K562 (cell line): Measurements from ENCODE around the gene ADAMTS2. TPM values are rescaled to one million over a fixed set of nuclear protein-coding genes. Genes with fewer than 3 reads are reported as not detected.

Source experiments
- ATAC-seq: fragments of 200-7000 bp; cut with Tn5 transposase; 3 replicates; pipeline ENCODE4 v1.9.1; 2020; ENCODE audit warnings: moderate library complexity
- BruUV-seq: library from RNA; stranded (reverse); fragments of 400-500 nt; replicated peaks from 2 replicates; lab custom pipeline; 2021; lab: Mats Ljungman, UMichigan
- CTCF ChIA-PET: fragments of 300-600 bp; formaldehyde crosslinking; extraction: SDS; loops from one replicate; lab custom pipeline; 2021; ENCODE audit warnings: low intra/inter-chr PET ratio; lab: Yijun Ruan, JAX
- POLR2A ChIA-PET: fragments of 300-600, 350-650 bp; sonication (Branson Sonifier 250); formaldehyde crosslinking; extraction: SDS; loops from one replicate; lab custom pipeline; 2021; ENCODE audit warnings: antibody characterized with exemption, inconsistent platforms; lab: Yijun Ruan, JAX
- DNase-seq, 4 experiments: peaks; one replicate each; pipeline versions ENCODE4 v3.0.0 to v3.0.0-alpha.2; 2011 to 2018; ENCODE audit warnings: low spot score in 3 of 4, mixed read lengths in 3 of 4; ENCODE audit errors: extremely low read depth in 1 of 4
- FAIRE-seq: peaks from 2 replicates; lab custom pipeline; 2011; peaks lifted over from hg19 to GRCh38; lab: Jason Lieb, UNC
- H2AFZ ChIP-seq: 2 replicates; pipeline ENCODE4 v1.6.0; 2011; ENCODE audit warnings: low read depth, low read length, control low read depth, inconsistent platforms
- H3K27ac ChIP-seq: fragments of 200-600 bp; 3 replicates; pipeline ENCODE4 v1.8.0; 2011; ENCODE audit warnings: low read depth, mild to moderate bottlenecking, control low read depth, inconsistent platforms, low read length, moderate library complexity, mixed read lengths; ENCODE audit errors: extremely low read depth
- H3K27me3 ChIP-seq, 2 experiments: fragments of 300-600 bp in 1 of 2; 2 replicates in 1 of 2; 3 replicates in 1 of 2; pipeline versions ENCODE4 v1.6.0 to v1.8.0; 2011; ENCODE audit warnings: inconsistent platforms in 2 of 2, low read length in 2 of 2, mild to moderate bottlenecking in 1 of 2, mixed read lengths in 1 of 2, moderate library complexity in 1 of 2; ENCODE audit not compliant: control insufficient read depth in 2 of 2, insufficient read depth in 2 of 2
- H3K36me3 ChIP-seq: fragments of 300-600 bp; 3 replicates; pipeline ENCODE4 v1.8.0; 2011; ENCODE audit warnings: mild to moderate bottlenecking, low read length, inconsistent platforms; ENCODE audit not compliant: control insufficient read depth, insufficient read depth
- H3K4me1 ChIP-seq, 2 experiments: fragments of 200-600 bp in 1 of 2; replicated peaks in 1 of 2; 2 replicates in 1 of 2; 3 replicates in 1 of 2; pipeline versions ENCODE4 v1.5.1 to v1.8.0; 2011; ENCODE audit warnings: inconsistent platforms in 2 of 2, low read length in 2 of 2, mild to moderate bottlenecking in 1 of 2, mixed read lengths in 1 of 2, moderate library complexity in 1 of 2; ENCODE audit not compliant: control insufficient read depth in 2 of 2, insufficient read depth in 2 of 2
- H3K4me2 ChIP-seq: 2 replicates; pipeline ENCODE4 v1.6.1; 2011; ENCODE audit warnings: low read length, control low read depth, inconsistent platforms, mixed read lengths; ENCODE audit not compliant: insufficient read depth
- H3K4me3 ChIP-seq: fragments of 200-600 bp; sonication (generic), shearing (Covaris generic); 2 replicates; pipeline ENCODE4 v1.5.1; 2016; ENCODE audit warnings: control low read depth, inconsistent platforms
- H3K79me2 ChIP-seq: fragments of 200-600 bp; 3 replicates; pipeline ENCODE4 v1.8.0; 2011; ENCODE audit warnings: low read length, inconsistent platforms; ENCODE audit not compliant: control insufficient read depth, insufficient read depth
- H3K9ac ChIP-seq, 2 experiments: 2 replicates each; pipeline versions ENCODE4 v1.6.0 to v1.6.1; 2011; ENCODE audit warnings: low read depth in 2 of 2, low read length in 2 of 2, control low read depth in 1 of 2, inconsistent platforms in 1 of 2, mild to moderate bottlenecking in 1 of 2, mixed read lengths in 1 of 2; ENCODE audit not compliant: insufficient read depth in 1 of 2
- H3K9me1 ChIP-seq: one replicate; pipeline ENCODE4 v1.6.0; 2011; ENCODE audit warnings: inconsistent platforms, mild to moderate bottlenecking, low read length, moderate library complexity; ENCODE audit not compliant: control insufficient read depth, insufficient read depth
- H3K9me3 ChIP-seq: replicated peaks from 2 replicates; pipeline ENCODE4 v1.5.1; 2011; ENCODE audit warnings: low read depth, low read length, inconsistent platforms; ENCODE audit not compliant: control insufficient read depth, insufficient read depth
- H4K20me1 ChIP-seq: replicated peaks from 2 replicates; pipeline ENCODE4 v1.6.1; 2011; ENCODE audit warnings: low read length, inconsistent platforms, mixed read lengths; ENCODE audit not compliant: control insufficient read depth, insufficient read depth
- ARID4B ChIP-seq: sonication (generic); formaldehyde crosslinking; IDR thresholded peaks from 2 replicates; pipeline ENCODE4 v1.8.0; 2022; ENCODE audit warnings: mild to moderate bottlenecking, missing genetic modification reagents
- KDM1A ChIP-seq, 2 experiments: fragments of 450-650 bp; IDR thresholded peaks; 2 replicates each; pipeline ENCODE4 v1.6.1; 2016; ENCODE audit warnings: mild to moderate bottlenecking in 2 of 2
- KDM5B ChIP-seq: fragments of 200-600 bp; sonication (generic); IDR thresholded peaks from 2 replicates; pipeline ENCODE4 v1.6.1; 2012; ENCODE audit warnings: low read depth, mild to moderate bottlenecking, moderate library complexity, low read length, control low read depth, inconsistent platforms; ENCODE audit not compliant: insufficient replicate concordance
- NR3C1 ChIP-seq: sonication (generic); formaldehyde crosslinking; IDR thresholded peaks from 2 replicates; pipeline ENCODE4 v1.8.1; 2022; ENCODE audit warnings: missing genetic modification reagents
- ZNF24 ChIP-seq: fragments of 450-650 bp; IDR thresholded peaks from 2 replicates; pipeline ENCODE4 v1.6.1; 2016
- WGBS: fragments of 100-300 bp; shearing (Covaris generic); methylation state at CpG from one replicate; pipeline ENCODE4 v1.1.6; 2016; ENCODE audit warnings: low coverage, mixed read lengths; ENCODE audit not compliant: insufficient coverage; ENCODE audit errors: missing lambda C conversion rate; 5-methylcytosine and 5-hydroxymethylcytosine counted together
- in situ Hi-C: fragments of 300-500 bp; cut with MboI; formaldehyde crosslinking; loops from 4 replicates; pipeline ENCODE4 v1.15.0; 2018; ENCODE audit warnings: inconsistent platforms, mixed read lengths
- intact Hi-C: fragments of 100-400 bp; cut with micrococcal nuclease; formaldehyde crosslinking; loops from 2 replicates; pipeline ENCODE4 v1.14.2; 2022
- polyA plus RNA-seq, 8 experiments: library from polyadenylated mRNA; depleted of rRNA in 4 of 8; stranded (reverse) in 5 of 8; unstranded in 3 of 8; fragments of >200 nt; fragmentation: Nextera tagmentation in 2 of 8; fragmentation: Illumina TruSeq in 1 of 8; extraction: Ambion mirVana in 2 of 8; extraction: Trizol in 1 of 8; gene quantifications; 2 replicates each; pipeline versions ENCODE4 v1.2.1 to v1.2.3, GENCODE V29; 2011 to 2014; ENCODE audit warnings: inconsistent platforms in 1 of 8, missing spikeins in 1 of 8
- total RNA-seq, 7 experiments: library from RNA; depleted of rRNA in 6 of 7; stranded (reverse); fragments of >200 nt in 6 of 7; fragmentation: Illumina TruSeq in 2 of 7; extraction: Trizol in 2 of 7; gene quantifications; 2 replicates each; pipeline versions ENCODE4 v1.2.1 to v1.2.3, GENCODE V29; 2011 to 2021; ENCODE audit warnings: low replicate concordance in 1 of 7

ADAMTS2 gene
- total and polyA plus RNA-seq, 9 of the 15 experiments (the other 6 are each of a cell fraction or from before 2014, with no cell fraction given) = not detected

DNA sequence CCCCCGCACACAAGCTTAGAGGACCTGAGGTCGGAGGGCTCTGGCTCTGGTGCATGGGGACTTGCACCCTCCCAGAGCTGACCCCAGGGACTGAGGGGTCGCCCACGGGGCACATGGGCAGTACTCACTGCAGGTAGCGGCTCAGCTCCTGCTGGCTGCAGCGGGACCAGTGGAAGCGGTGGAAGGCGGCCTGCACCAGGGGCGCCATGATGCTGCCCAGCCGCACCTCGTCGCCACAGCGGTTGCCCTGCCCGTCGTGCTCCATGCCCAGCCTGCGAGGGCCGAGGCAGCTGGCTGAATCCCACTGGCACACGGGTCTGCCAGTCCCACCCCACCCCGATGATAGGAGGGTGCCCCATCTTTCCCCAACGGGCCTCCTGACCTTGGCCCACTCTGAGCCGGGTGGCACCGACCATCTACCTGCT, 191.3 kb downstream of the ADAMTS2 start:
- ChIA-PET CTCF (no interaction called here), POLR2A (interaction anchor here (0.6 kb wide), 1 partner anchor 313 kb away, joined by 3 read pairs; no protein-coding TSS in a partner anchor)
- FAIRE-seq = no peak
- H3K9ac ChIP-seq = no peak overlapping the region; a peak in 1 of 4 replicates
- peaks cover 0 to 15% of the 10 kb centered on the region in 2 experiments; a peak in 2 of 5 replicates for H3K4me1 ChIP-seq
- no peaks in the 10 kb centered on the region for H3K36me3 ChIP-seq
- no peak for ATAC-seq
- H4K20me1 ChIP-seq = no peaks in the 10 kb centered on the region
- TF ChIP-seq ZNF24 (no peak), ARID4B (CRISPR knock-in tag) (no peak), KDM1A (IDR thresholded peaks at IDR 0.05) (no peak), KDM5B (no peak), NR3C1 (CRISPR knock-in tag) (no peak)
- whole genome bisulfite sequencing = 4% methylated on average over 20 of the region's 22 CpGs
- H3K9me1 ChIP-seq = no peaks in the 10 kb centered on the region
- H3K27me3 ChIP-seq = peaks cover 0 to 68% of the 10 kb centered on the region in 2 experiments; a peak in 4 of 5 replicates
- H3K9me3 ChIP-seq = no peaks in the 10 kb centered on the region
- no peak overlapping the region for H3K4me2 ChIP-seq
- DNase-seq = no peak
- in situ Hi-C loops = no loop called here
- H2AFZ ChIP-seq = no peak overlapping the region
- H3K27ac ChIP-seq = no peak overlapping the region
- intact Hi-C loops = no loop called here
- no TSS peak for BruUV-seq
- no peaks in the 10 kb centered on the region for H3K79me2 ChIP-seq
- no peak overlapping the region for H3K4me3 ChIP-seq
